GM12878 (cell line): ENCODE measurements around the gene FZR1. TPM values are rescaled to one million over a fixed set of nuclear protein-coding genes. Genes with fewer than 3 reads are reported as not detected.
A peak's percentile ranks its signal among the peaks of the same experiment; 100 is the strongest.

Source experiments
- ATAC-seq: fragments of 200-7000 bp; cut with Tn5 transposase; 3 replicates; pipeline ENCODE4 v1.9.1; 2020; ENCODE audit warnings: mild to moderate bottlenecking, moderate library complexity
- BruUV-seq: library from RNA; stranded (reverse); fragments of 400-500 nt; replicated peaks from 2 replicates; lab custom pipeline; 2021; lab: Mats Ljungman, UMichigan
- CTCF ChIA-PET: fragments of 300-600 bp; sonication (Branson Sonifier 250); formaldehyde crosslinking; extraction: SDS; loops from one replicate; lab custom pipeline; 2021; ENCODE audit warnings: inconsistent platforms; lab: Yijun Ruan, JAX
- POLR2A ChIA-PET: fragments of 350-600 bp; formaldehyde crosslinking; extraction: SDS; loops from one replicate; lab custom pipeline; 2021; ENCODE audit warnings: inconsistent platforms; lab: Charles Lee
- RAD21 ChIA-PET: fragments of 300-600 bp; sonication (Branson Sonifier 250); formaldehyde crosslinking; loops from one replicate; lab custom pipeline; 2023; ENCODE audit warnings: antibody characterized with exemption; ENCODE audit not compliant: unreplicated experiment; lab: Charles Lee
- SMC1A ChIA-PET: fragments of 300-600 bp; sonication (Branson Sonifier 250); formaldehyde crosslinking; loops from one replicate; lab custom pipeline; 2023; ENCODE audit not compliant: unreplicated experiment, uncharacterized antibody; lab: Charles Lee
- DNase-seq: peaks from one replicate; pipeline ENCODE4 v3.0.0-alpha.2; 2011; ENCODE audit warnings: low read depth, low spot score
- FAIRE-seq: peaks from 3 replicates; lab custom pipeline; 2011; peaks lifted over from hg19 to GRCh38; lab: Jason Lieb, UNC
- H2AFZ ChIP-seq: 2 replicates; pipeline ENCODE4 v1.6.0; 2011; ENCODE audit warnings: low read depth, low read length, control low read depth; ENCODE audit not compliant: control insufficient read depth
- H3K27ac ChIP-seq: 2 replicates; pipeline ENCODE4 v1.5.1; 2011; ENCODE audit warnings: control low read depth; ENCODE audit not compliant: control insufficient read depth, insufficient read depth
- H3K27me3 ChIP-seq, 2 experiments: replicated peaks in 1 of 2; 2 replicates each; pipeline versions ENCODE4 v1.6.0 to v1.6.1; 2011; ENCODE audit warnings: low read length in 1 of 2; ENCODE audit not compliant: control insufficient read depth in 2 of 2, insufficient read depth in 2 of 2
- H3K36me3 ChIP-seq, 2 experiments: 2 replicates each; pipeline ENCODE4 v1.5.1; 2011; ENCODE audit warnings: low read length in 1 of 2; ENCODE audit not compliant: control insufficient read depth in 2 of 2, insufficient read depth in 2 of 2
- H3K4me1 ChIP-seq: 2 replicates; pipeline ENCODE4 v1.6.1; 2011; ENCODE audit warnings: mild to moderate bottlenecking, low read length, moderate library complexity, mixed read lengths; ENCODE audit not compliant: control insufficient read depth, insufficient read depth
- H3K4me2 ChIP-seq: 2 replicates; pipeline ENCODE4 v1.6.0; 2011; ENCODE audit warnings: control low read depth; ENCODE audit not compliant: control insufficient read depth, insufficient read depth
- H3K4me3 ChIP-seq: fragments of 200-600 bp; sonication (generic); 2 replicates; pipeline ENCODE4 v1.5.1; 2016
- H3K79me2 ChIP-seq: 2 replicates; pipeline ENCODE4 v1.6.0; 2011; ENCODE audit warnings: low read length; ENCODE audit not compliant: control insufficient read depth, insufficient read depth
- H3K9ac ChIP-seq: 2 replicates; pipeline ENCODE4 v1.8.0; 2011; ENCODE audit warnings: low read length, control low read depth, mixed read lengths; ENCODE audit not compliant: control insufficient read depth, insufficient read depth
- H3K9me3 ChIP-seq: replicated peaks from 3 replicates; pipeline ENCODE4 v1.5.1; 2011; ENCODE audit warnings: mild to moderate bottlenecking, low read length; ENCODE audit not compliant: control insufficient read depth, insufficient read depth
- H4K20me1 ChIP-seq: 2 replicates; pipeline ENCODE4 v1.6.0; 2011; ENCODE audit not compliant: control insufficient read depth, insufficient read depth
- CREB1 ChIP-seq: IDR thresholded peaks from 2 replicates; pipeline ENCODE4 v1.6.1; 2012; ENCODE audit warnings: low read depth, mild to moderate bottlenecking, inconsistent platforms
- EGR1 ChIP-seq, 2 experiments: IDR thresholded peaks; 1 replicate in 1 of 2; 2 replicates in 1 of 2; pipeline ENCODE4 v1.6.1; 2011 to 2012; ENCODE audit warnings: low read depth in 2 of 2, low read length in 2 of 2, borderline replicate concordance in 1 of 2, mild to moderate bottlenecking in 1 of 2, moderate library complexity in 1 of 2
- HDGF ChIP-seq: fragments of 450-650 bp; IDR thresholded peaks from 2 replicates; pipeline ENCODE4 v1.6.1; 2016; ENCODE audit warnings: antibody characterized with exemption
- PAX8 ChIP-seq: fragments of 450-650 bp; IDR thresholded peaks from 2 replicates; pipeline ENCODE4 v1.6.1; 2017; ENCODE audit warnings: mild to moderate bottlenecking, moderate library complexity
- RUNX3 ChIP-seq: IDR thresholded peaks from 2 replicates; pipeline ENCODE4 v1.6.1; 2012; ENCODE audit warnings: low read length, inconsistent platforms
- TCF12 ChIP-seq: IDR thresholded peaks from 2 replicates; pipeline ENCODE4 v1.6.1; 2011; ENCODE audit warnings: low read depth, mild to moderate bottlenecking, low read length
- YY1 ChIP-seq: IDR thresholded peaks from 2 replicates; pipeline ENCODE4 v1.6.1; 2011; ENCODE audit warnings: low read depth, mild to moderate bottlenecking, low read length
- ZNF622 ChIP-seq: fragments of 450-650 bp; IDR thresholded peaks from 2 replicates; pipeline ENCODE4 v1.6.1; 2017; ENCODE audit warnings: mild to moderate bottlenecking, inconsistent platforms
- whole genome bisulfite sequencing: methylation state at CpG from one replicate; pipeline ENCODE4 v1.1.6; 2016; ENCODE audit warnings: low lambda C conversion rate; ENCODE audit not compliant: insufficient replicate concordance, insufficient coverage; ENCODE audit errors: missing lambda C conversion rate; 5-methylcytosine and 5-hydroxymethylcytosine counted together
- in situ Hi-C: fragments of 300-500 bp; cut with MboI; formaldehyde crosslinking; loops from 9 replicates; pipeline ENCODE4 v1.14.3; 2018; ENCODE audit warnings: mixed read lengths
- intact Hi-C: fragments of 100-400 bp; cut with micrococcal nuclease; formaldehyde crosslinking; loops from one replicate; pipeline ENCODE4 v1.14.2; 2022; ENCODE audit not compliant: unreplicated experiment
- polyA plus RNA-seq, 11 experiments: library from polyadenylated mRNA; depleted of rRNA in 4 of 11; unstranded in 6 of 11; stranded (reverse) in 5 of 11; fragments of >200 nt; fragmentation: Nextera tagmentation in 4 of 11; fragmentation: Illumina TruSeq in 1 of 11; extraction: Ambion mirVana in 4 of 11; extraction: Trizol in 1 of 11; gene quantifications; 1 replicate in 1 of 11; 2 replicates in 10 of 11; pipeline versions ENCODE4 v1.2.1 to v1.2.3, GENCODE V29; 2011 to 2016; ENCODE audit warnings: inconsistent platforms in 2 of 11, missing spikeins in 2 of 11, low read depth in 1 of 11
- total RNA-seq, 4 experiments: library from RNA; depleted of rRNA in 3 of 4; stranded (reverse); fragments of >200 nt in 3 of 4; fragmentation: Illumina TruSeq in 1 of 4; extraction: Trizol in 1 of 4; gene quantifications; 2 replicates each; pipeline versions ENCODE4 v1.2.1 to v1.2.3, GENCODE V29; 2013 to 2021
- TF ChIP-seq, protein P1 (sequence below): IDR thresholded peaks from 2 replicates; pipeline ENCODE4 v1.6.1; 2011; ENCODE audit warnings: mild to moderate bottlenecking, low read depth, low read length, moderate library complexity; ENCODE audit not compliant: insufficient replicate concordance
- TF ChIP-seq, protein P2 (sequence below): fragments of 450-650 bp; IDR thresholded peaks from 2 replicates; pipeline ENCODE4 v1.6.1; 2016; ENCODE audit warnings: mild to moderate bottlenecking, moderate library complexity, borderline replicate concordance
- TF ChIP-seq, protein P3 (sequence below): fragments of 450-650 bp; formaldehyde crosslinking; IDR thresholded peaks from 2 replicates; pipeline ENCODE4 v1.4.0; 2022; ENCODE audit warnings: mild to moderate bottlenecking, moderate library complexity
- TF ChIP-seq, protein P4 (sequence below), 3 experiments: IDR thresholded peaks in 2 of 3; conservative IDR thresholded peaks in 1 of 3; 2 replicates each; pipeline ENCODE4 v1.5.1; 2011; ENCODE audit warnings: low read depth in 3 of 3, low read length in 3 of 3, mild to moderate bottlenecking in 3 of 3, control low read depth in 2 of 3, moderate library complexity in 2 of 3, inconsistent platforms in 1 of 3, mixed read lengths in 1 of 3; ENCODE audit not compliant: control insufficient read depth in 2 of 3, insufficient read depth in 1 of 3; ENCODE audit errors: extremely low read depth in 1 of 3

Gene FZR1
- total and polyA plus RNA-seq, 10 of the 15 experiments (the other 5 are each of a cell fraction or from before 2014, with no cell fraction given), result 0.11 to 44.2 (median 29.3) TPM

DNA sequence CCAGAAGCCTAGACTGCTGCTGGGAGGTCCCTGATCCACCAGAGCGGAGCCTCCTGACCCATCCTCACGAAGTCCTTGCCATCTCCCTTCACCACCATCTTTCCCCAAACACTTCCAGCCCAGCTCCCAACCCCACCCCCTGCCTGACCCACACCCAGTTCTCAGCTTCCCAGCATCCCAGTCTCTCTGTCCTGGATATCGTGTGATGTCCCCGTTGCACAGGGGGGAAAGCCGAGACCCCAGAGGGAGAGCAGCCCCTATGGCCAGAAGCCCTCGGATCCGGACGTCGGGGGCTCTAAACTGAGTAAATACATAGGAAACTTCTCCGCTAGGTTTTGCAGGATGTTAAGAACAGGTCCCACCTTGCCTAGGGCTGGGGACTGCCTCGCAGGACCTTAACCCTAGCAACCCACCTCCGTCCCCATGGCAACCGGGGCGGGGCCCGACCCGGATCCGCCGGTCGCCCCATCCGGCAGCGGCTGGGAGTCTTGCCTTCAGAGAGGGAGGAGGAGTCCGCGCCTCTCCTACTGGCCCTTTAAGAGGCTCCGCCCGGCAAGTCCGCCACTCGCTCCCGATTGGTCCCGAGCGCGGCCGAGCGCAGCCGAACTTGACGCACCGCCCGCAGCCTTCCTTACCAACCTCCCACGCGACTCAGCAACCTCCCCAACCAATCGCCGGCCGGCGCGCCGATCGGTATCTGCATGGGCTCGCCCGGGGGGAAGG lies 66.2 kb downstream of the FZR1 start:
- peak overlapping the region; percentile 76 for H2AFZ ChIP-seq
- peaks cover 3% of the 10 kb centered on the region for H3K79me2 ChIP-seq
- H3K27ac ChIP-seq, result no peak overlapping the region
- in situ Hi-C loops (no loop called here), intact Hi-C loops (loop anchor here (5.0 kb wide), 1 partner anchor 35 kb away; the partner anchor contains the start of gene TBXA2R)
- CTCF ChIA-PET, result interaction anchor here (0.7 to 0.9 kb wide), 2 partner anchors 9 to 13 kb away, joined by 3 to 4 read pairs; no protein-coding TSS in a partner anchor
- SMC1A ChIA-PET, result interaction anchor here (0.7 kb wide), 1 partner anchor 11 kb away, joined by 3 read pairs; no protein-coding TSS in a partner anchor
- H3K9ac ChIP-seq, result peak overlapping the region; percentile 36
- H3K9me3 ChIP-seq, result no peaks in the 10 kb centered on the region
- FAIRE-seq (peak; percentile 99), DNase-seq (peak; percentile 97), ATAC-seq (peak; percentile 97)
- BruUV-seq, result no TSS peak
- peak overlapping the region; percentile 98 for H3K4me2 ChIP-seq
- no peaks in the 10 kb centered on the region; a peak in 2 of 4 replicates for H3K36me3 ChIP-seq
- WGBS, result 6% methylated on average over 29 of the region's 48 CpGs
- POLR2A ChIA-PET, result no interaction called here
- peak overlapping the region; percentile 85 for H3K4me3 ChIP-seq
- RAD21 ChIA-PET, result no interaction called here
- peaks cover 3% of the 10 kb centered on the region for H3K4me1 ChIP-seq
- no peaks in the 10 kb centered on the region for H4K20me1 ChIP-seq
- H3K27me3 ChIP-seq, result no peaks in the 10 kb centered on the region
- TF ChIP-seq, protein P1, sequence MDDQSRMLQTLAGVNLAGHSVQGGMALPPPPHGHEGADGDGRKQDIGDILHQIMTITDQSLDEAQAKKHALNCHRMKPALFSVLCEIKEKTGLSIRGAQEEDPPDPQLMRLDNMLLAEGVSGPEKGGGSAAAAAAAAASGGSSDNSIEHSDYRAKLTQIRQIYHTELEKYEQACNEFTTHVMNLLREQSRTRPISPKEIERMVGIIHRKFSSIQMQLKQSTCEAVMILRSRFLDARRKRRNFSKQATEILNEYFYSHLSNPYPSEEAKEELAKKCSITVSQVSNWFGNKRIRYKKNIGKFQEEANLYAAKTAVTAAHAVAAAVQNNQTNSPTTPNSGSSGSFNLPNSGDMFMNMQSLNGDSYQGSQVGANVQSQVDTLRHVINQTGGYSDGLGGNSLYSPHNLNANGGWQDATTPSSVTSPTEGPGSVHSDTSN, result no peak
- TF ChIP-seq EGR1 (IDR thresholded peaks at IDR 0.05; ENCODE audit: borderline replicate concordance in 1 of 2, low read depth in 2 of 2, low read length in 2 of 2), result no peak
- TF ChIP-seq PAX8, result no peak
- TF ChIP-seq TCF12, result no peak
- TF ChIP-seq, protein P2, sequence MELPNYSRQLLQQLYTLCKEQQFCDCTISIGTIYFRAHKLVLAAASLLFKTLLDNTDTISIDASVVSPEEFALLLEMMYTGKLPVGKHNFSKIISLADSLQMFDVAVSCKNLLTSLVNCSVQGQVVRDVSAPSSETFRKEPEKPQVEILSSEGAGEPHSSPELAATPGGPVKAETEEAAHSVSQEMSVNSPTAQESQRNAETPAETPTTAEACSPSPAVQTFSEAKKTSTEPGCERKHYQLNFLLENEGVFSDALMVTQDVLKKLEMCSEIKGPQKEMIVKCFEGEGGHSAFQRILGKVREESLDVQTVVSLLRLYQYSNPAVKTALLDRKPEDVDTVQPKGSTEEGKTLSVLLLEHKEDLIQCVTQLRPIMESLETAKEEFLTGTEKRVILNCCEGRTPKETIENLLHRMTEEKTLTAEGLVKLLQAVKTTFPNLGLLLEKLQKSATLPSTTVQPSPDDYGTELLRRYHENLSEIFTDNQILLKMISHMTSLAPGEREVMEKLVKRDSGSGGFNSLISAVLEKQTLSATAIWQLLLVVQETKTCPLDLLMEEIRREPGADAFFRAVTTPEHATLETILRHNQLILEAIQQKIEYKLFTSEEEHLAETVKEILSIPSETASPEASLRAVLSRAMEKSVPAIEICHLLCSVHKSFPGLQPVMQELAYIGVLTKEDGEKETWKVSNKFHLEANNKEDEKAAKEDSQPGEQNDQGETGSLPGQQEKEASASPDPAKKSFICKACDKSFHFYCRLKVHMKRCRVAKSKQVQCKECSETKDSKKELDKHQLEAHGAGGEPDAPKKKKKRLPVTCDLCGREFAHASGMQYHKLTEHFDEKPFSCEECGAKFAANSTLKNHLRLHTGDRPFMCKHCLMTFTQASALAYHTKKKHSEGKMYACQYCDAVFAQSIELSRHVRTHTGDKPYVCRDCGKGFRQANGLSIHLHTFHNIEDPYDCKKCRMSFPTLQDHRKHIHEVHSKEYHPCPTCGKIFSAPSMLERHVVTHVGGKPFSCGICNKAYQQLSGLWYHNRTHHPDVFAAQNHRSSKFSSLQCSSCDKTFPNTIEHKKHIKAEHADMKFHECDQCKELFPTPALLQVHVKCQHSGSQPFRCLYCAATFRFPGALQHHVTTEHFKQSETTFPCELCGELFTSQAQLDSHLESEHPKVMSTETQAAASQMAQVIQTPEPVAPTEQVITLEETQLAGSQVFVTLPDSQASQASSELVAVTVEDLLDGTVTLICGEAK, result peak; percentile 54; the same call in 1 of the 2 replicates
- TF ChIP-seq, protein P3, sequence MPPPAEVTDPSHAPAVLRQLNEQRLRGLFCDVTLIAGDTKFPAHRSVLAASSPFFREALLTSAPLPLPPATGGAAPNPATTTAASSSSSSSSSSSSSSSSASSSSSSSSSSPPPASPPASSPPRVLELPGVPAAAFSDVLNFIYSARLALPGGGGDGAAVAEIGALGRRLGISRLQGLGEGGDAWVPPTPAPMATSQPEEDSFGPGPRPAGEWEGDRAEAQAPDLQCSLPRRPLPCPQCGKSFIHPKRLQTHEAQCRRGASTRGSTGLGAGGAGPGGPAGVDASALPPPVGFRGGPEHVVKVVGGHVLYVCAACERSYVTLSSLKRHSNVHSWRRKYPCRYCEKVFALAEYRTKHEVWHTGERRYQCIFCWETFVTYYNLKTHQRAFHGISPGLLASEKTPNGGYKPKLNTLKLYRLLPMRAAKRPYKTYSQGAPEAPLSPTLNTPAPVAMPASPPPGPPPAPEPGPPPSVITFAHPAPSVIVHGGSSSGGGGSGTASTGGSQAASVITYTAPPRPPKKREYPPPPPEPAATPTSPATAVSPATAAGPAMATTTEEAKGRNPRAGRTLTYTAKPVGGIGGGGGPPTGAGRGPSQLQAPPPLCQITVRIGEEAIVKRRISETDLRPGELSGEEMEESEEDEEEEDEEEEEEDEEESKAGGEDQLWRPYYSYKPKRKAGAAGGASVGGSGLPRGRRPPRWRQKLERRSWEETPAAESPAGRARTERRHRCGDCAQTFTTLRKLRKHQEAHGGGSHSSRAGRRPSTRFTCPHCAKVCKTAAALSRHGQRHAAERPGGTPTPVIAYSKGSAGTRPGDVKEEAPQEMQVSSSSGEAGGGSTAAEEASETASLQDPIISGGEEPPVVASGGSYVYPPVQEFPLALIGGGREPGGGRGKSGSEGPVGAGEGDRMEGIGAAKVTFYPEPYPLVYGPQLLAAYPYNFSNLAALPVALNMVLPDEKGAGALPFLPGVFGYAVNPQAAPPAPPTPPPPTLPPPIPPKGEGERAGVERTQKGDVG (CRISPR knock-in tag), result no peak
- TF ChIP-seq RUNX3, result no peak
- no peak for TF ChIP-seq YY1
- TF ChIP-seq, protein P4, sequence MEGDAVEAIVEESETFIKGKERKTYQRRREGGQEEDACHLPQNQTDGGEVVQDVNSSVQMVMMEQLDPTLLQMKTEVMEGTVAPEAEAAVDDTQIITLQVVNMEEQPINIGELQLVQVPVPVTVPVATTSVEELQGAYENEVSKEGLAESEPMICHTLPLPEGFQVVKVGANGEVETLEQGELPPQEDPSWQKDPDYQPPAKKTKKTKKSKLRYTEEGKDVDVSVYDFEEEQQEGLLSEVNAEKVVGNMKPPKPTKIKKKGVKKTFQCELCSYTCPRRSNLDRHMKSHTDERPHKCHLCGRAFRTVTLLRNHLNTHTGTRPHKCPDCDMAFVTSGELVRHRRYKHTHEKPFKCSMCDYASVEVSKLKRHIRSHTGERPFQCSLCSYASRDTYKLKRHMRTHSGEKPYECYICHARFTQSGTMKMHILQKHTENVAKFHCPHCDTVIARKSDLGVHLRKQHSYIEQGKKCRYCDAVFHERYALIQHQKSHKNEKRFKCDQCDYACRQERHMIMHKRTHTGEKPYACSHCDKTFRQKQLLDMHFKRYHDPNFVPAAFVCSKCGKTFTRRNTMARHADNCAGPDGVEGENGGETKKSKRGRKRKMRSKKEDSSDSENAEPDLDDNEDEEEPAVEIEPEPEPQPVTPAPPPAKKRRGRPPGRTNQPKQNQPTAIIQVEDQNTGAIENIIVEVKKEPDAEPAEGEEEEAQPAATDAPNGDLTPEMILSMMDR (IDR thresholded peaks at IDR 0.05 in 2 of 3, conservative IDR thresholded peaks at IDR 0.05 in 1 of 3; ENCODE audit: control insufficient read depth in 2 of 3, extremely low read depth in 1 of 3, insufficient read depth in 1 of 3, low read depth in 3 of 3, low read length in 3 of 3), result no peak
- peak; percentile 50; the same call in 1 of the 2 replicates for TF ChIP-seq ZNF622
- TF ChIP-seq HDGF, result peak; percentile 96
- TF ChIP-seq CREB1, result peak; percentile 82; the same call in 1 of the 2 replicates
